Dermis blood vessel endothelial cell (primary cell): ENCODE measurements around the gene HMGN4. TPM values are rescaled to one million over a fixed set of nuclear protein-coding genes. Genes with fewer than 3 reads are reported as not detected.

Experiments
- DNase-seq: peaks from one replicate; pipeline ENCODE4 v3.0.0; 2010
- total RNA-seq: library from RNA; depleted of rRNA; stranded (reverse); fragments of >200 nt; gene quantifications from 2 replicates; pipeline ENCODE4 v1.2.3, GENCODE V29; 2014

Gene HMGN4
- total RNA-seq, 1 donor from 2014 or later = 60.4 TPM

DNA sequence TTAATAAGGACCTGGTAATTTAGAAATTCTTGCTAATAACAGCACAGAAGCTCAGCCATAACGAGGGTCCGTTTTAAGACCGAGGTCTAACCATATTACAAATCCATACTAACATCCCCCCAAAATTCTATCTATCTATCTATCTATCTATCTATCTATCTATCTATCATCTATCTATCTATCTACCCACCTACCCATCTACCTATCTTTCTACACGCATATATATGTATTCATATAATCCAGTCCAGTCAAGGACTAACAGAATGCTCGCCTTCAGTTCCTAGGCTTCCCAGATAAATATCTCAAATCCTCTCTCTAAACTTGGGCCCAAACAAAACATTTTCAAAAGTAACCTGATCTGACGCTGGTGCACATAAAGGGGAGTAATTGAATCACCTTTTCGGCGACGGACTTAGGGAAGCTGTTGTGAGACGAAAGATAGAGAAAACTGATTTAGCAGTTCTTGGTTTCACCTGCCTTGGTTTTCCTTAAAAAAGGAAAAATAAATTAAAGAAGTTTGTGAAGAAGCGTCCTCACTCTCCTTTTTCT lies 14.5 kb downstream of the HMGN4 start:
- no peak for DNase-seq

GRCh38 chr6:26553264-26553634 lies 15.1 kb downstream of the HMGN4 start:
- peak; percentile 78 for DNase-seq

GRCh38 chr6:26553635-26554446 lies 15.7 kb downstream of the HMGN4 start:
- peak; percentile 88 for DNase-seq

- DNase-seq = no peak
These were observed 16.2 kb downstream of the HMGN4 start for GRCh38 chr6:26554447-26554696.

DNA sequence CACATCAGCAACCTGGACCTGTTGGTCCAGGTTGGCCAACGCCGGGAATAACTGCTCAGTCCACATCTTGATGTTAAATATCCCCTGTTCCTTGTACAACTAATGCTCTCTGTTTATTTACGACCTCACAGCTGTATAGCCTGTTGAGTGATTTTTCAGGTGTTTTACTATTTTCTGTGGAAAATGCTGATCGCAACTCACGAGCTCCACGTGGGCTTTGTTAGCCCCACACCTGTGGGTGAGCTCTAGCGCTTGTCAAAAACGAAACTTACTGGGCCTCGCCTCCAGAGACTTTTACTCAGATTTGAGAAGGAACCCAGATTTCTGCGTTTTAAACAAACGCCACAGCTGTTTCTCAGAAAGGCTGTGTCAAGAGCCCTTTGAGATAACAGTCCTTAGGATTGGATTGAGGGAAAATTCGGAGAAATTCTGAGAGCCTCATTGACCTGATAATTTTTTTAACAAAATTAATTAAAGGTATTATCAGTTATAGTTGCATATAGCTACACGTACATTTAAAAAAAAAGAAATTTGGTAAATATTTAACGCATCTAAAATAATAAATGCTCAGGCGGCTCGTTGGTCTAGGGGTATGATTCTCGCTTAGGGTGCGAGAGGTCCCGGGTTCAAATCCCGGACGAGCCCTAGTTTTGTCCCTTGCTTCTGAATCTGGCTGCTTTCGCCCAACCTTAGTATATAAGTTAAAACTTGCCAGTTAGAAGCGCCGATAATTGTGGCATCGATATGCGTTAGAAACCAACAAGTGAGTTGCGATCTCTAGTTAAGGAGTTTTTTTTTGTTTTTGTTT lies 16.7 kb downstream of the HMGN4 start:
- DNase-seq = peak; percentile 59

GRCh38 chr6:26555505-26556262 lies 17.5 kb downstream of the HMGN4 start:
- peak; percentile 22 for DNase-seq

DNA sequence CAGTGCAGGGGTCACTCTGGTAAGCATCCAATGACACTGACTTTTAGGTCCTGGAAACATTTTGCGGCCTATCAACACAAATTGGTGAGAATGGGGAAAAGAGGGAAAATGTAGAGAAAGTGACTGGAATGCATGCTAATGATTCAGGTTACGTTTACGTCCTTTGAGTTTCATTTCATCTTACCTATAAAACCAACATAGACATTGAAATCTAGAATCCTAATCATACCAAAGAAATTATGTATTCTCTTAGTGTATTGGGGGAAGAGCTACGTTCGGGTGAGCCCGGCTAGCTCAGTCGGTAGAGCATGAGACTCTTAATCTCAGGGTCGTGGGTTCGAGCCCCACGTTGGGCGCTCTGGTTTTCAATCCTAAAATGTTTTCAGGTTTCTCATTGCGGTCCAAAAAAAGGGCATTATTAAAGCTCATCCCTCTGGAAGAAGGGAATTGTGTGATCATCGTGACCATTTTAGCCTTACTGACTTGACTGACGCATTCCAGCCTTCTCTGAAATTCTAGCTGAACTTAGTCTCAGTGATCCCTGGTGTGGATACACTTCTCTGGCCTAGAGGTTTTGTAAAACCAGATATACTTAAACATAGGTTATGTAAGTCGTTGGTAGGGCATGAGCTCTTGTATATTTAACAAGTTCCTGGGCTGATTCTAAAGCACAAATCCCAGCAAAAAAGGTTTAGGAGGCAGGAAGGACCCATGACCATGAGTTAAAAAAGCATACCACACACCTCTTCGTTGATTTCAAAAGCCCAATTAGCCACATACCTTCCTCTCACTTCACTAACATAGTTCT lies 18.3 kb downstream of the HMGN4 start:
- peak; percentile 59 for DNase-seq

- DNase-seq = no peak
These were observed 23.6 kb downstream of the HMGN4 start for GRCh38 chr6:26561533-26562466.

GRCh38 chr6:26563488-26563887 lies 25.3 kb downstream of the HMGN4 start:
- no peak for DNase-seq

DNA sequence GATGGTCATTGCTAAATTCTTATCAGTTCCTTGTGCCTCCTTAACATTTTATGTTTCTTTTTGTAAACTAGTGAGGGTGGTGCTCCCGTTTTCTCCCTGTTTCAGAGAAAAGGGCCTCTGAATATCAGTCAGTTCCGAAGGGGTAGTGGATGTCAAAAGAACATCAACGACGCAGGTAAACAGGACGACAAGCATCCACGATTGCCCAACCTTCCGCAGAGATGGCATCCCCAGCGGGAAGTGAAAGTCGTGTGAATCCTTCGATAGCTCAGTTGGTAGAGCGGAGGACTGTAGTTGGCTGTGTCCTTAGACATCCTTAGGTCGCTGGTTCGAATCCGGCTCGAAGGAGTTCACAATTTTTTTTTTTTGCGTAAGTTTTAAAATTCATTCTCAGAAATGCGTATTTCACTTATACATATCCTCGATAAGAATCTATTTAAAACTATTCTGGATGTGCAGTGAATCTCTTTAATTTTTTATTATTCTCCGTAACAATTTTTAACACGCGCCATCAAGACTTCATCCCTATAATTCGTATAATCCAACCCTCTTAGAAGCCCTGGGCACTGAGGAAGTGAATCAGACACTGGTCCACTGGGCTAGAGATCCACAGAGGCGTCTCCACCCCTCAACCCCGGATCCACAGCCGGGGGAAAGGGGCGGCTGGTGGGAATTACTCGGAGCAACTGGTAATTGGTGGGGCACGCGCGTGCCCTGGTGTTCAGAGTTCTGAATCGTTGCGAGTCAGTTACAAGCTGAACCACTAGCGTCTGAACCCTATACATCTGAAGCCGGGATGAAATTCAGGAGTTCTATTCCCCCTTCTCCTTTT lies 30.7 kb downstream of the HMGN4 start:
- peak; percentile 96 for DNase-seq

DNA sequence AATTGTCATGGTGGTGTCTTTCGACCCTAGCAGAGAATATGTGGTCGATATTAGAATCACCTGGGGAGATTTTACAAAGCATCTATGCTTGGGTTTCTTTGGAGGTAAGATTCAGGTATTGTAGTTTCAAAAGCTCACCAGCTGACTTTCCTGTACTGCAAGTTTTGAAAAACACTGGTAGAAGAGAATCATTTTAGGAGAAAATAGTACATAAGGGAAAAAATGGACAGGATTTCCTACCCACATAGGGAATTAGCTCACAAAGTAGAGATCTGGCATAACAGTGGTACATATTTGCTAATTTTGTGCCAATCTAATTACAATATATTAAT lies 31.2 kb downstream of the HMGN4 start:
- DNase-seq = no peak

GRCh38 chr6:26570027-26570809 lies 32.1 kb downstream of the HMGN4 start:
- no peak for DNase-seq

GRCh38 chr6:26571592-26572296 lies 33.6 kb downstream of the HMGN4 start:
- peak; percentile 91 for DNase-seq

DNA sequence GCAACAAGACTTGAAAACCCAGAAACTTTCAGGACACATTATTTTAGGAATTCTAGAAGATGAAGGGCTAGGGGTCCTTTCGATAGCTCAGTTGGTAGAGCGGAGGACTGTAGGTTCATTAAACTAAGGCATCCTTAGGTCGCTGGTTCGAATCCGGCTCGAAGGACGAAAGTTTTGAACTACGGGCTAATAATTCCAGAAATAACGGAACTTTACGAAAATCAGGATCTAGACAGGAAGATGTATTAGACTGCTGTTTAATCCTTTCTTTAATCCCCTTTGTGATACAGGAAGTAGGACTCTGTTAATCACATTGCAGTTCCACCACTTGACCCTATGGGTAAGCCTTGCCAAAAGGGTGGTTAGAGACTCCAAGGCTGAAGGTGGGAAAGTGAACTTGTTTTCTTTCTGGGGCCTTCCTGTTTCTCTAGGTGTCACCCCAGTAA lies 37.4 kb downstream of the HMGN4 start:
- no peak for DNase-seq

DNA sequence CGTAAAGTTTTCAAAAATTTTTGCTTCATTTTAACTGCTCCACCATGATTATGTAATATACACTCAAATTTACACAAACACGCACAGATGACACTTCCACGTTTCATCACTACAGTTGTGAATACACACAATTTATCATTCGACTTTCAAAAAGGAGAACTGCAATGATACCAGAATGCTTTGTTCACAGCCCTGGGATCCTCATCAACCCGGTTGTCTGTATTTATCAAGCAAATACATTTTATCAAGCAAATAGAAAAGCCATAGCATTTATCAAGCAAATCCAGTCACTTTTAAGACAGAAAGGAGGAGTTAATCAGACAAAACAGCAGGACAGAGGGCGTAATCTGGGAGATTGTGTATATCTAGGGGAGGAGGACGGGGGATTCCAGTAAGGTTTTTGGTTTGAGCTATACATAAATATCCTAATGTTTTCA lies 38.3 kb downstream of the HMGN4 start:
- no peak for DNase-seq

DNA sequence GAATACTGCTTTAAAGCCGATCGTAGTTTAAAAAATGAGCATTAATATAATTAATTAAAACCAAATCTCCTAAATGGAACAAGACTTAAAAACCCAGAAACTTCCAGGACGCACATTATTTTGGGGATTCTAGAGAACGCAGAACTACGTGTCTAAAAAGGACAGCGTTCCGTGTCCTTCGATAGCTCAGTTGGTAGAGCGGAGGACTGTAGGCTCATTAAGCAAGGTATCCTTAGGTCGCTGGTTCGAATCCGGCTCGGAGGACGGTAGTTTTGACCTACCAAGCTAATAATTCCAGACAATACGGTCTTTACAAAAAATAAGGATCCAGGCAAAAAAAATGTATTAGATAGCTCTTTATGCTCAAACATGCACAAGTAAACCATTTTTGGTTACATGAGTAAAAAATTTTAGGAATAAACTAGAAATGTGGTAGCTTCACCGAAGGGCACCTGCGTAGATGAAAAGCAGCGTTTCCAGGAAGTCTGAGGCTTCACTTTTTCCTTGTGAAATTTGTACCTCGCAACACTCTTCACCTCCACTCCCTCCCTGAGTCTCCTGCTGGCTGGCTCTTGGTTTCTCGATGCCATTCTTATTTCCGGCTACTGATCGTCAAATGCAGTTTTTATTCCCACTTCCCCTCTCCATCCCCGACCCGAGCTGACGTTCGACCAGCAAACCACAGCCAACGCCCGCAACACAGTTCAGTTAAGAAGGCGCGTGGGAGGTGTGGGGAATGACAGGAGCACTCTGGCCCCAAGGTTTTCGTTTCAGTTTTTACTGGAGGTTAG lies 39.0 kb downstream of the HMGN4 start:
- peak; percentile 72 for DNase-seq

- DNase-seq = no peak
These were observed 39.5 kb downstream of the HMGN4 start for GRCh38 chr6:26577720-26578072.

DNA sequence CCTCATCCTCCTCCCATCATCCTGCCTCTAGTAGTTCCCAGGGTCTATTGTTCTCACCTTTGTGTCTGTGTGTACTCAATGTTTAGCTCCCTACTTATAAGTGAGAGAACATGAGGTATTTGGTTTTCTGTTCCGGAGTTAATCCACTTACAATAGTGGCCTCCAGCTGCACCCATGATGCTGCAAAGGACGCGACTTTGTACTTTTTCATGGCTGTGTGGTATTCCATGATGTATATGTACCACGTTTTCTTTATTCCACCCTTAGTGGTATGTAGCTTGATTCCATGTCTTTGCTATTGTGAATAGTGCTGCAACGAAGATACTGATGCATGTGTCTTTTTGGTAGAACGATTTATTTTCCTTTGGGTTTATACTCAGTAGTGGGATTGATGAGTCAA lies 40.1 kb downstream of the HMGN4 start:
- no peak for DNase-seq
